ENCODE measurements around the gene MBD4.

GRCh38 chr3:129449279-129450115 is 9.7 kb upstream of the MBD4 start:
- no peak for TF ChIP-seq CTCF (IDR thresholded peaks at IDR 0.05; ENCODE audit: insufficient read depth, low read depth, low read length)
- TF ChIP-seq EZH2 (IDR thresholded peaks at IDR 0.05; ENCODE audit: insufficient read depth, low read length): no peak

All from astrocyte (in vitro differentiated cells and primary cell).